Measurements from ENCODE around the gene NFAT5.
"Not testable (repeated sequence)": the region's sequence is repeated elsewhere in the genome, so short reads cannot be mapped to it uniquely, and the experiment has no call there.

The NFAT5 gene

GRCh38 chr16:69707920-69708683, 142.3 kb downstream of the NFAT5 start:
- no peak for DNase-seq (ENCODE audit: low read depth)

DNA sequence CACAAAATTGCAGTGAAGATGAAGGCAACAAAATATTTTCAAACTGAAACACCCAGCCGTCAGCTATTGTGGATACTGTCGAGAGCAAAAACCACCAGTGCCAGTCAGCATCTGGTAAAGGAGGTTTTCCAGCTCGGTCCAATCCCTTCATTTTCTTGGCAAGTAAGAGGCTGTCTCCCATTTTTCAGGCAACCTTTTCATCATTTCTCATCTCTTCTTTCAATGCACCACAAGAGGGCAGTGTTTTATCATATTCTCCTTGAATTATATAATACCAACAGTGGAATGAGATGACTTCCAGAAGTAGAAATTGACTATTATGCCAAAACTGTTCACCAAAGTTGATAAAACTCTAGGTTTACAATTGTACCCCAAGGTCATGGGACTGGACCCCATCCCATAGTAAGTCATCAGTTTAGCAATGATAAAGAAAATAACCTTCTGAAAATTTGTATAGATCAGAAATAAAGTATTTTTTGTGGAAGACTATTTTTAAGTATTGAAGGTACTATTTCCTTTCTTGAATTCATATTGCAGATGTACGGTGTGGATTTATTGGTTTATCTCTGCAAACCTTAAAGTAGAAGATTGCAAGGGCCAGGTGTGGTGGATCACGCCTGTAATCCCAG, 143.8 kb downstream of the NFAT5 start:
- DNase-seq (ENCODE audit: low read depth) = no peak

GRCh38 chr16:69711115-69711740, 145.5 kb downstream of the NFAT5 start:
- DNase-seq (ENCODE audit: low read depth) = no peak

DNA sequence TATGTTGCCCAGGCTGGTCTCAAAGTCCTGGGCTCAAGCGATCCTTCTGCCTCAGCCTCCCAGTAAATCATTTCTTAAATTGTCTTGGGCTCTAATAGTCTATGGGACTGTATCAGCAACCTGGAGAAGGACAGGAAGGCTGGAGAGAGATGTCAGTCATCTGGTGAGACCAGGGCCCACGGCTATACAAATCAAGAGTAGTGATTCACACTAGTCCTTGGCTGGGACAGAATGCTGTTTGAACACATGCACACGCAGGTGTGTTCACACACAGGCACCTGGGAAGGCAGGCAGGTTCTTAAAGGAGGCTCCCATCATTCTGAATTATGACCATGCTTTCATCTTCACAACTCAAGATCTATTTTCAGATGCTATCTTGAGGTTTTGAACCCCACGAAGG, 146.5 kb downstream of the NFAT5 start:
- no peak for DNase-seq (ENCODE audit: low read depth)

DNA sequence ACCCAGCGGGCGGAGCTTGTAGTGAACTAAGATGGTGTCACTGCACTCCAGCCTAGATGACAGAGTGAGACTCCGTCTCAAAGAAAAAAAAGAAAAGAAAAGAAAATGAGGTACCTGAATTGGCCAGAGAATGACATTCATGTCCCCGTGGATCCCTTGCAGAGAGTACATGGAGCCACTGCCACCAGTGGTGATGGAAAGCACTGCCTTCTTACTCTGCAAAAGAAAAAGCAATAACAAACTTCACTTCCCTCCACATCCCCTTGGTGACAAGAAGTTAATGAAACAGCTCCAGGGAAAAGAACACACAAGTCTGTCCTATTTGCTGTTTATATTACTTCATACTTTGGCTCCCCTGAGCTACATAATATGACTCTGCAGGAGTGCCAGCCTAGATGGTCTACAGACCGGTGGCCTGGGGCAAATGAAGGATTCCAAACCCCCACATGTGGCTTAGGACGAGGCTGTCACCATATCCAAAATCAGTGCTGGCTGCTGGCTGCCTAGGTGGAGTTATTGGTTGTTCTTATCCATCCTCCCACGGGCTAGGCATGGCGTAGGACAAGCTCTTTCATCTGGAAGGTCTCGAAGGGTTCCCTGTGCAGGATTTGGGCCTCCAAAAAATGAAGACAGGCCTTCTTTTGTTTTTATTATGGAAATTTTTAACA, 147.3 kb downstream of the NFAT5 start:
- DNase-seq (ENCODE audit: low read depth) = no peak

GRCh38 chr16:69717066-69717465, 151.3 kb downstream of the NFAT5 start:
- DNase-seq (ENCODE audit: low read depth) = no peak

DNA sequence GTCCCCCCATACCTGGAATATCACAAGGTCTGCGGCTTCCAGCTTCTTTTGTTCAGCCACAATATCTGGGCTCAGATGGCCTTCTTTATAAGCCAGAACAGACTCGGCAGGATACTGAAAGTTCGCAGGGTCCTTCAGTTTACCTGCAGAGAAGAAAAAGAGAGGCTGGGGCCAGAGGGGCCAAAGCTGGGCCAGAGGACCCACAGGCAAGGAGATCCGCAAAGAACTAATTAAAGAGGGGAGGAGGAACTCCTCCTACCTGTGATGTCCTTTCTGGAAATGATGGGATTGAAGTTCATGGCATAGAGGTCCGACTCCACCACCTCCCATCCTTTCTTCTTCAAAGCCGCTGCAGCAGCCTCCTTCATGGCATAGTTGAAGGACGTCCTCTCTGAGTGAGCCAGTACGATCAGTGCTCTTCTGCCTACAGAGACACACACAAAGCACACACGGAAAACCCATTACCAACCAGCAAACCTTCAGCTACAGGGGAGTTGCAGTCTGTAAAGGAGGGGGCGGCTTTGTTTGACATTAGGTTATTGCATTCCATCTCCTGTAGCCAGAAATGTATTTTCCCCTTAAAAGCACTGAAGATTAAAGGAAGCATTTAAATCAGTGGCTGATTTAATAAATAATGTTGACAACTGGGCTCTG, 152.5 kb downstream of the NFAT5 start:
- no peak for DNase-seq (ENCODE audit: low read depth)

DNA sequence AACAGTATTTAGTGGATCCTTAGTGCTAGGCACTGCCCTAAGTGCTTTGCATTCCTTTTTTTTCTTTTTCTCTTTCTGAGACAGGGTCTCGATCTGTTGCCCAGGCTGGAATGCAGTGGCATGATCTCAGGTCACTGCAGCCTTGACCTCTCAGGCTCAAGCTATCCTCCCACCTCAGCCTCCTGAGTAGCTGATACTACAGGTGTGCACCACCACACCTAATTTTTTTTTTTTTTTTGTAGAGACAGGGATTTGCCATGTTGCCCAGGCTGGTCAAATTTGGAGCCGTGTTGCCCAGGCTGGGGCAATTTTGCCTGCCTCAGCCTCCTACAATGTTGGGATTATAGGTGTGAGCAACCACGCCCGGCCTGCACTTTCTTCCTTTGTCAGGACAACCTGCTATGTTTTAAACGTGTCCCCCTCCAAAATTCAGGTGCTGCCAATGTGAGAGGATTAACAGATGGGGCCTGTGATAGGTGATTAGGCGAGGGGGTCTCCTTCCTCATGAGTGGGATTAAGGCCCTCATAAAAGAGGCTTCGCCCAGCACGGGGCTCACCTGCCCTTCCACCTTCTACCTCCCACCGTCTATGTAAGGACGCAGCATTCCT, 155.2 kb downstream of the NFAT5 start:
- no peak for DNase-seq (ENCODE audit: low read depth)

- DNase-seq (ENCODE audit: low read depth) = no peak
Measured at GRCh38 chr16:69721441-69721957, 155.7 kb downstream of the NFAT5 start.

DNA sequence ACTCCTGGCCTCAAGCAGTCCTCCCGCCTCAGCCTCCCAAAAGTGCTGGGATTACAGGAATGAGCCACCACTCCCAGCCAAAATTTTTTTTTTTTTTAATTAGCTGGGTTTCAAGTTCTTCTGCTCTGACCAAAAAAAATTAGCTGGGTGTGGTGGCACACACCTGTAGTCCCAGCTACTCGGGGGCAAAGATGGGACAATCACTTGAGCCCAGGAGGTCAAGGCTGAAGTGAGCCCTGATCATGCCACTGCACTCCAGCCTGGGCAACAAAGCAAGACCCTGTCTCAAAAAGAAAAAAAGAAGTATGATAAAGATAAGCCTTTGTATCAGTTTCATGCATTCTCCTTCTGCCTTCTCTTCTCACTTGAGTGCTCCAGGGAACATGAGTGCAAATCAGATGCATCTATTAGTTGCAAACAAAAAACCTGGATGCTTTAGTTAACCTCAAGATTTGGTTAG, 158.7 kb downstream of the NFAT5 start:
- no peak for DNase-seq (ENCODE audit: low read depth)

DNA sequence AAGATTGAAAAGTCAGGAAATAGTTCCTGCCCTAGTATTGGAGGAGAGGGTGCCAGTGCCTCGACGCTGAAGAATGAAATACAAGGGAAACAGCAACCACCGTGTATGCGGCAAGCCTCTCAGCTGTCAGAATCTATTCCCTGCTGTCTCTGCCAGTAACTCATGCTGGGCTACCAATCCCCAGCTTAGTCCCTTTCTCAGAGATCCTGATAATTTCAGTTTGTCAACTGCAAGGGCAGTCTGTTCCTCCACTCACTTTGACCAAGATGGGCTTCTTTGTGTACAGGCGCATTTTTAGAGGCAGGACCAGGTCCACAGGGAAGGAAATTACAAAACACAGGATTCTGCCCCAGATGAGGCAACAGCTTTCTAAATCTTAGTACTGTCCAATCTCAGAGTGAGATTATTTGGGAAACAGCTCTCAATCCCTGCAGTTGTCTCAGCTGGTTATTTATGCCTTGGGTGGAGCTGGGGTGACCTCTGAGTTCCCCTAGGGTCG, 159.3 kb downstream of the NFAT5 start:
- DNase-seq (ENCODE audit: low read depth) = no peak

- DNase-seq (ENCODE audit: low read depth) = no peak
Measured at GRCh38 chr16:69725480-69726312, 159.9 kb downstream of the NFAT5 start.

- peak; percentile 77 for DNase-seq (ENCODE audit: low read depth)
Measured at GRCh38 chr16:69726313-69727060, 160.7 kb downstream of the NFAT5 start, which contains the start of gene NQO1. NQO1 (minus strand) TSS chr16:69726560; CDS start chr16:69726439, 121 bp downstream.

- no peak for DNase-seq (ENCODE audit: low read depth)
Measured at GRCh38 chr16:69727916-69728270, 162.1 kb downstream of the NFAT5 start.

DNA sequence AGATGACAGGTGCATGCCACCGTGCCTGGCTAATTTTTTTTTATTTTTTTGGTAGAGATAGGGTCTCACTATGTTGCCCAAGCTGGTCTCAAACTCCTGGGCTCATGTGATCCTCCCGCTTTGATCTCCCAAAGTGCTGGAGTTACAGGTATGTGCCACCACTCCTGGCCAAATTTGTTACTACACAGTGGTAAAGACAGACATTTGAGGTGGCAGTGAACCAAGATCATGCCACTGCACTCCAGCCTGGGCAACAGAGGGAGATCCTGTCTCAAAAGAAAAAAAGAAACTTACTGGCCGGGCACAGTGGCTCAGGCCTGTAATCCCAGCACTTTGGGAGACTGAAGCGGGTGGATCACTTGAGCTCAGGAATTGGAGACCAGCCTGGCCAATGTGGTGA, 163.3 kb downstream of the NFAT5 start:
- DNase-seq (ENCODE audit: low read depth) = not testable (repeated sequence)

GRCh38 chr16:69731280-69731679, 165.5 kb downstream of the NFAT5 start:
- not testable (repeated sequence) for DNase-seq (ENCODE audit: low read depth)

- DNase-seq (ENCODE audit: low read depth) = no peak
Measured at GRCh38 chr16:69732101-69732500, 166.3 kb downstream of the NFAT5 start.

- DNase-seq (ENCODE audit: low read depth) = no peak
Measured at GRCh38 chr16:69741519-69741918, 175.8 kb downstream of the NFAT5 start.
